ENCODE data around the gene CAMK1G. TPM values are rescaled to one million over a fixed set of nuclear protein-coding genes. Genes with fewer than 3 reads are reported as not detected.
A peak's percentile ranks its signal among the peaks of the same experiment; 100 is the strongest.

The CAMK1G gene
- polyA plus RNA-seq, 1 donor (not counting 4 experiments of a cell fraction or from before 2014, with no cell fraction given): not detected

DNA sequence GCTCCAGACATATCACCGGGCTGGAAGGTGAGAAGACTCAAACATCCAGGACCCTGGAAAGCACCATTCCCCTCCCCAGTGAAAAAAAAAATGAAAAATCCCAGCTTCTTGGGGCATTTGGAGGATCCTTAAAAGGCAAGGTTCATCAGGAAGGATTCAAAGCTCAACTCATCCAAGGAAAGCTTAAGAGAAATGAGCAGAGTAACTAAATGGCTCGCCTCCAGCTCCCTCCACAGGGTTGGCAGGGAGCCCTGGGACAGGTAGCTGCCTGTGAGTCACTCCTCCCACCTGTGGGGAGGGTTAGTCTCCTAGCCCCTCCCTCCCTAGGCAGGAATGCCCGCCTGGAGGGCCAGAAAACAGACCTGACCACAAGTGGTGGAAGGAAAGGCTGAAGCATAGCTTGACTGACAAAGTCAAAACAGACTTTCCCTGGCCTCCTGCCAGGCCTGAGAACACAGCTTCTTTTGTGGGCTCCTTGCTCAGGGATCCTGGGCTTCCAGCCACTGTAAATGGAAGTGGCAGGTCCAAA is 69.4 kb downstream of the CAMK1G start:
- peak; percentile 100 for FAIRE-seq
- Histone ChIP-seq H3K9ac (ENCODE audit: control insufficient read depth, extremely low read depth, insufficient read depth, low read length) (peak overlapping the region; percentile 99), H3K4me1 (ENCODE audit: control insufficient read depth, extremely low read depth, insufficient read depth, low read length) (peaks cover 77% of the 10 kb centered on the region)

DNA sequence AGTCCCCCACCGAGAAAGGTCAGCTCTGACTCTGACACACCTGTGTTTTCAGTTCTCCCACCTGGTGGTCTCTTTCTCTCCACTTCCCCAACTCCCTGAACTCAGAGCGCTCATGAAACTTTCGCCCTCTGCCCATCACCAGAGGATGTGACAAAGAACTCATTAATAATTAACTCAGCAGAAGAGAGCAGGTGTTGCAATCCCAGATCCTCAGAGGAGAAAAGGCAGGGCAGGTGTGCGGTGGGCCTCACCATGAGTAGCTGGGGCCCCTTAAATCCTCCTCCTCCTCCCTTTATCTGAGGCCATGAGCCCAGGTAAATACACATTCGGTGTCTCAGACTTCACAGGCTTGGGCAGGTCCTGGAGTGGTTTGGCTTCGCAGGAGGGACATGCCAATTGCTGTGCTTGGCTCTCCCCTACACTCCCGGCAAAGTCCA is 70.4 kb downstream of the CAMK1G start:
- no peak for TF ChIP-seq EZH2 (IDR thresholded peaks at IDR 0.05; ENCODE audit: low read length)
- no peak for TF ChIP-seq CTCF (optimal IDR thresholded peaks at IDR 0.05 in 1 of 3, IDR thresholded peaks at IDR 0.05 in 1 of 3, conservative IDR thresholded peaks at IDR 0.05 in 1 of 3; ENCODE audit: extremely low read depth in 1 of 3, insufficient read depth in 2 of 3, low read length in 3 of 3)
- Histone ChIP-seq H3K9me3 (ENCODE audit: control insufficient read depth, low read depth, low read length) (no peaks in the 10 kb centered on the region), H2AFZ (ENCODE audit: control insufficient read depth, low read length) (no peak overlapping the region), H3K9me1 (ENCODE audit: control insufficient read depth, extremely low read depth, insufficient read depth, low read length) (no peaks in the 10 kb centered on the region), H3K9ac (ENCODE audit: control insufficient read depth, extremely low read depth, insufficient read depth, low read length) (peak overlapping the region; percentile 99), H3K27ac (ENCODE audit: control insufficient read depth, insufficient read depth, low read length) (peak overlapping the region; percentile 100), H3K27me3 (ENCODE audit: control insufficient read depth, extremely low read depth, insufficient read depth, low read length) (no peaks in the 10 kb centered on the region), H3K4me3 (ENCODE audit: control insufficient read depth in 2 of 3, extremely low read depth in 1 of 3, insufficient read depth in 2 of 3, low read depth in 1 of 3, low read length in 3 of 3) (peak overlapping the region; percentile 30 to 97 (median 61)), H4K20me1 (ENCODE audit: control insufficient read depth, extremely low read depth, insufficient read depth, low read length) (peaks cover 23% of the 10 kb centered on the region), H3K4me1 (ENCODE audit: control insufficient read depth, extremely low read depth, insufficient read depth, low read length) (peaks cover 77% of the 10 kb centered on the region), H3K4me2 (ENCODE audit: control insufficient read depth, extremely low read depth, insufficient read depth, low read depth, low read length) (peak overlapping the region; percentile 99), H3K36me3 (ENCODE audit: control insufficient read depth in 2 of 2, extremely low read depth in 1 of 2, insufficient read depth in 2 of 2, low read length in 2 of 2) (peaks cover 20 to 28% of the 10 kb centered on the region in 2 experiments), H3K79me2 (ENCODE audit: control insufficient read depth, insufficient read depth, low read length) (peaks cover 49% of the 10 kb centered on the region)
- FAIRE-seq (peak; percentile 96), DNase-seq (ENCODE audit: low read depth, low spot score) (peak; percentile 85)
- dilution Hi-C loops (cut with MboI; ENCODE audit: extremely low pct_ligation_motif_present, low sequenced_read_pairs): no loop called here

More for the DNA sequence above, 69.4 kb downstream of the CAMK1G start:
- peak; percentile 99 for DNase-seq (ENCODE audit: low read depth, low spot score)
- dilution Hi-C loops (cut with MboI; ENCODE audit: extremely low pct_ligation_motif_present, low sequenced_read_pairs): no loop called here
- Histone ChIP-seq H2AFZ (ENCODE audit: control insufficient read depth, low read length) (no peak overlapping the region), H3K27ac (ENCODE audit: control insufficient read depth, insufficient read depth, low read length) (peak overlapping the region; percentile 100), H3K79me2 (ENCODE audit: control insufficient read depth, insufficient read depth, low read length) (peaks cover 58% of the 10 kb centered on the region), H3K36me3 (ENCODE audit: control insufficient read depth in 2 of 2, extremely low read depth in 1 of 2, insufficient read depth in 2 of 2, low read length in 2 of 2) (peaks cover 25 to 36% of the 10 kb centered on the region in 2 experiments), H3K4me2 (ENCODE audit: control insufficient read depth, extremely low read depth, insufficient read depth, low read depth, low read length) (peak overlapping the region; percentile 99), H3K4me3 (ENCODE audit: control insufficient read depth in 2 of 3, extremely low read depth in 1 of 3, insufficient read depth in 2 of 3, low read depth in 1 of 3, low read length in 3 of 3) (peak overlapping the region; percentile 71 to 97 (median 97)), H3K9me3 (ENCODE audit: control insufficient read depth, low read depth, low read length) (no peaks in the 10 kb centered on the region), H4K20me1 (ENCODE audit: control insufficient read depth, extremely low read depth, insufficient read depth, low read length) (peaks cover 33% of the 10 kb centered on the region), H3K27me3 (ENCODE audit: control insufficient read depth, extremely low read depth, insufficient read depth, low read length) (no peaks in the 10 kb centered on the region), H3K9me1 (ENCODE audit: control insufficient read depth, extremely low read depth, insufficient read depth, low read length) (no peaks in the 10 kb centered on the region)
- TF ChIP-seq CTCF (optimal IDR thresholded peaks at IDR 0.05 in 1 of 3, IDR thresholded peaks at IDR 0.05 in 1 of 3, conservative IDR thresholded peaks at IDR 0.05 in 1 of 3; ENCODE audit: extremely low read depth in 1 of 3, insufficient read depth in 2 of 3, low read length in 3 of 3) (no peak), EZH2 (IDR thresholded peaks at IDR 0.05; ENCODE audit: low read length) (no peak)
